ENCODE data around the gene RAP1GAP2. TPM values are rescaled to one million over a fixed set of nuclear protein-coding genes. Genes with fewer than 3 reads are reported as not detected.

Gene RAP1GAP2
- total and polyA plus RNA-seq, 7 donors, result 4.8 to 14.7 (median 12.5) TPM

- intact Hi-C loops (cut with DNase I), result loop anchor here (1.0 to 2.0 kb wide), 3 partner anchors 114 to 151 kb away; no protein-coding TSS in a partner anchor
- Histone ChIP-seq H3K27me3 (no peaks in the 10 kb centered on the region), H3K4me3 (peak overlapping the region; percentile 39 to 75 (median 68)), H3K36me3 (no peaks in the 10 kb centered on the region), H3K4me1 (peaks cover 0 to 35% (median 26%) of the 10 kb centered on the region in 4 donors), H3K27ac (peak overlapping the region; percentile 77 to 89 (median 86)), H3K9me3 (no peaks in the 10 kb centered on the region)
- 12 to 23% methylated on average over 55 of the region's 55 CpGs for WGBS, 2 donors
- no peak for DNase-seq
- no peak for TF ChIP-seq POLR2A (IDR thresholded peaks at IDR 0.05)
- TF ChIP-seq, protein P1, sequence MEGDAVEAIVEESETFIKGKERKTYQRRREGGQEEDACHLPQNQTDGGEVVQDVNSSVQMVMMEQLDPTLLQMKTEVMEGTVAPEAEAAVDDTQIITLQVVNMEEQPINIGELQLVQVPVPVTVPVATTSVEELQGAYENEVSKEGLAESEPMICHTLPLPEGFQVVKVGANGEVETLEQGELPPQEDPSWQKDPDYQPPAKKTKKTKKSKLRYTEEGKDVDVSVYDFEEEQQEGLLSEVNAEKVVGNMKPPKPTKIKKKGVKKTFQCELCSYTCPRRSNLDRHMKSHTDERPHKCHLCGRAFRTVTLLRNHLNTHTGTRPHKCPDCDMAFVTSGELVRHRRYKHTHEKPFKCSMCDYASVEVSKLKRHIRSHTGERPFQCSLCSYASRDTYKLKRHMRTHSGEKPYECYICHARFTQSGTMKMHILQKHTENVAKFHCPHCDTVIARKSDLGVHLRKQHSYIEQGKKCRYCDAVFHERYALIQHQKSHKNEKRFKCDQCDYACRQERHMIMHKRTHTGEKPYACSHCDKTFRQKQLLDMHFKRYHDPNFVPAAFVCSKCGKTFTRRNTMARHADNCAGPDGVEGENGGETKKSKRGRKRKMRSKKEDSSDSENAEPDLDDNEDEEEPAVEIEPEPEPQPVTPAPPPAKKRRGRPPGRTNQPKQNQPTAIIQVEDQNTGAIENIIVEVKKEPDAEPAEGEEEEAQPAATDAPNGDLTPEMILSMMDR (IDR thresholded peaks at IDR 0.05), result no peak
- no peak for TF ChIP-seq POLR2AphosphoS5 (IDR thresholded peaks at IDR 0.05)
- TF ChIP-seq EP300 (IDR thresholded peaks at IDR 0.05), result no peak
Measured at GRCh38 chr17:2852729-2853282, 56.6 kb downstream of the RAP1GAP2 start.

- Histone ChIP-seq H3K4me3 (peak overlapping the region; percentile 39 to 75 (median 68)), H3K27me3 (no peaks in the 10 kb centered on the region), H3K36me3 (no peaks in the 10 kb centered on the region), H3K4me1 (peaks cover 0 to 29% (median 25%) of the 10 kb centered on the region in 4 donors), H3K27ac (peak overlapping the region; percentile 77 to 89 (median 86)), H3K9me3 (no peaks in the 10 kb centered on the region)
- peak; percentile 80 for DNase-seq
- no peak for TF ChIP-seq EP300 (IDR thresholded peaks at IDR 0.05)
- TF ChIP-seq POLR2AphosphoS5 (IDR thresholded peaks at IDR 0.05), result peak; percentile 35 to 74 (median 54)
- TF ChIP-seq, protein P1 (IDR thresholded peaks at IDR 0.05), result no peak
- no peak for TF ChIP-seq POLR2A (IDR thresholded peaks at IDR 0.05)
- WGBS, 2 donors, result 1% methylated on average over 119 of the region's 119 CpGs
- intact Hi-C loops (cut with DNase I), result loop anchor here (2.0 kb wide), 2 partner anchors 113 to 121 kb away; no protein-coding TSS in a partner anchor
Measured at GRCh38 chr17:2853283-2854142, 57.3 kb downstream of the RAP1GAP2 start.

DNA sequence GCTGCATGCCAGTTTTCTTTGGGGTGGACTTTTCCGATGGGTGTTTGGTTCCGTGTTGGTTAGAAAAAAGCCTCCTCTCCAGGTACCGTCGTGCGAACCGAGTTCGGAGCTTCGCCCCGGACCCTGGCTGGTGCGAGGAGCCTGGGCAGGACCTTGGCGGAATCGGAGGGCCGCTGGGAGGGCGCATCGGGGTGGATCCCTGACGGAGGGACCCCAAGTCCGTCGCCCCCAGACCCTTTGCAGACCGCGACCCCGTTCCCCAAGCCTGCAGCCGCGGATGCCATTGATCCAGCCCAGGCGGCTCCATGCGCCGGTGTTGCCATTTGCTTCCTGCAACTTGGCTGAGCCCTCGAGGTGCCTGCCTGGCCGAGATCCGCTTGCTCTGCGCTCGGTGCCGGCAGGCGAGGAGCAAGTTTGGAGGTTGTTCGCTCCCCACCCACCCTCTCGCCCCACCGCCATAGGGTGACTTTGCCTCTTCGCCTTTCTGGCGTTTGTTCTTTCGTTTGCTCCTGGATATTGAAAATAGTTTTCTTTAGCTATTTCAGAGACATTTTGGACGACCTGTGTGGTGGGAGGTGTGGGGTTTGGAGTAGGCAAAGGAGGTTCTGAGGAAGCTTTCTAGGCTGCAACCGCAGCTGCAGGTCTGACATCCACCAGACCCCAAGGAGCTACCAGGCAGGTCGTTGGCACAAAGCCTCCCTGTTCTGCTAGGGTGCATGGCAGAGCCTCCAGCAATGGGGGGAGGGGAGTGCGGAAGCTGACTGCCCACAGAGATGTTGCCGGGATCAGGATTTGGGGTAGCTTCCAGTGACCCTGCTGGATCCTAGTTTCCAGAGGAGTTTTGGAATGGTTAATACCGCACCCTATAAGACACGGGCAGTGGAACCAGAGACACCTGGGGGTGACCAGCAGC lies 58.2 kb downstream of the RAP1GAP2 start:
- 2 to 3% methylated on average over 46 of the region's 46 CpGs for WGBS, 2 donors
- TF ChIP-seq, protein P1 (IDR thresholded peaks at IDR 0.05), result no peak
- TF ChIP-seq POLR2A (IDR thresholded peaks at IDR 0.05) (no peak), POLR2AphosphoS5 (IDR thresholded peaks at IDR 0.05) (no peak)
- H3K27ac ChIP-seq, result peak overlapping the region; percentile 77 to 89 (median 86)
- no peaks in the 10 kb centered on the region for H3K36me3 ChIP-seq
- DNase-seq, result no peak
- H3K27me3 ChIP-seq, result no peaks in the 10 kb centered on the region
- H3K4me3 ChIP-seq, result peak overlapping the region; percentile 39 to 75 (median 68)
- intact Hi-C loops (cut with DNase I), result no loop called here
- peaks cover 0 to 21% (median 17%) of the 10 kb centered on the region in 4 donors for H3K4me1 ChIP-seq
- no peaks in the 10 kb centered on the region for H3K9me3 ChIP-seq

GRCh38 chr17:2855063-2855600 lies 58.9 kb downstream of the RAP1GAP2 start:
- no peak for DNase-seq
- peak overlapping the region in 3 of 4 donors; percentile 66 to 75 (median 71) for H3K4me3 ChIP-seq
- intact Hi-C loops (cut with DNase I), result no loop called here

More at GRCh38 chr17:2855063-2855600, 58.9 kb downstream of the RAP1GAP2 start:
- H3K27me3 ChIP-seq, result no peaks in the 10 kb centered on the region
- H3K4me1 ChIP-seq, result peaks cover 0 to 21% (median 17%) of the 10 kb centered on the region in 4 donors
- no peak for TF ChIP-seq POLR2AphosphoS5 (IDR thresholded peaks at IDR 0.05)
- no peak for TF ChIP-seq EP300 (IDR thresholded peaks at IDR 0.05)
- no peak for TF ChIP-seq POLR2A (IDR thresholded peaks at IDR 0.05)
- TF ChIP-seq, protein P1 (IDR thresholded peaks at IDR 0.05), result no peak
- no peak overlapping the region for H3K27ac ChIP-seq
- no peaks in the 10 kb centered on the region for H3K36me3 ChIP-seq
- no peaks in the 10 kb centered on the region for H3K9me3 ChIP-seq
- 44 to 64% methylated on average over 8 of the region's 8 CpGs for WGBS, 2 donors

Data from sigmoid colon (tissue), 7 donors.